CD4-positive, alpha-beta T cell treated with Interleukin-15 for 4 hours (primary cell): ENCODE results near the gene TRIM25.
A peak's percentile ranks its signal among the peaks of the same experiment; 100 is the strongest.
"Not testable (repeated sequence)": the region's sequence is repeated elsewhere in the genome, so short reads cannot be mapped to it uniquely, and the experiment has no call there.

Source experiments
- DNase-seq: peaks from one replicate; pipeline ENCODE4 v3.0.0-alpha.2; 2020; ENCODE audit warnings: low spot score

The TRIM25 gene, protein sequence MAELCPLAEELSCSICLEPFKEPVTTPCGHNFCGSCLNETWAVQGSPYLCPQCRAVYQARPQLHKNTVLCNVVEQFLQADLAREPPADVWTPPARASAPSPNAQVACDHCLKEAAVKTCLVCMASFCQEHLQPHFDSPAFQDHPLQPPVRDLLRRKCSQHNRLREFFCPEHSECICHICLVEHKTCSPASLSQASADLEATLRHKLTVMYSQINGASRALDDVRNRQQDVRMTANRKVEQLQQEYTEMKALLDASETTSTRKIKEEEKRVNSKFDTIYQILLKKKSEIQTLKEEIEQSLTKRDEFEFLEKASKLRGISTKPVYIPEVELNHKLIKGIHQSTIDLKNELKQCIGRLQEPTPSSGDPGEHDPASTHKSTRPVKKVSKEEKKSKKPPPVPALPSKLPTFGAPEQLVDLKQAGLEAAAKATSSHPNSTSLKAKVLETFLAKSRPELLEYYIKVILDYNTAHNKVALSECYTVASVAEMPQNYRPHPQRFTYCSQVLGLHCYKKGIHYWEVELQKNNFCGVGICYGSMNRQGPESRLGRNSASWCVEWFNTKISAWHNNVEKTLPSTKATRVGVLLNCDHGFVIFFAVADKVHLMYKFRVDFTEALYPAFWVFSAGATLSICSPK

DNA sequence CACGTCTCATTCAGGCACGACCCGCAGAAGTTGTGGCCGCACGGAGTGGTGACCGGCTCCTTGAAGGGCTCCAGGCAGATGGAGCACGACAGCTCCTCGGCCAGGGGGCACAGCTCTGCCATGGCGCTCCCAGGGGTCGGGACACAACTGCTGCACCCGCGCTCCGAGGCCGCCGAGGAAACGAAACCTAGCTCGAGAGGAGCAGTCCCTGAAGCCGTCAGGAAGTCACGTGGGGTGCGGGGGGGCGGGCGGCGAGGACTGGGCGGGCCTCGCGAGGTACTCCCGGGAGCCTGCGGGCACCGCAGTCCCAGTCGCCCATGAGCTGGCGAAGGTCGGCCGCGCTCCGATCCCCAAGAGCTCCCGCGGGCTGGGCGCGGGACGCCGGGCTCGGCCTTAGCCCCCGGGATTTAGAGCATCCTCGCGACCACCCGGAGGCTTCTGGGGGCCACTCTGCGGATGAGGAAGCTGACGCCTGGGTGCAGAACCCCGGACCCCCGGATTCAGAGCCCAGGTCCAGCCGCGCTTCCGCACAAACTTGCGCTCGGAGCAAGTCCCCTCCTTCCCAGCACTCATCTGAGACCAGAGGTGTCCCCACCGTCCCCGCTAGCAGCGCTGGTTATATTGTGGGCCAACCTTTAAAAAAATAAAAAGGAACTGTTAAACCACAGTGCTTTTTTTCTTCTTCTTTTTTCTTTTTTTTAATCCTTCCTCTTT lies at the start of gene TRIM25:
TSS of gene TRIM25 (minus strand) at position 183 of the 714 bp plus-strand sequence. CDS start at position 122, 61 bp downstream.
- DNase-seq, result peak; percentile 82

DNA sequence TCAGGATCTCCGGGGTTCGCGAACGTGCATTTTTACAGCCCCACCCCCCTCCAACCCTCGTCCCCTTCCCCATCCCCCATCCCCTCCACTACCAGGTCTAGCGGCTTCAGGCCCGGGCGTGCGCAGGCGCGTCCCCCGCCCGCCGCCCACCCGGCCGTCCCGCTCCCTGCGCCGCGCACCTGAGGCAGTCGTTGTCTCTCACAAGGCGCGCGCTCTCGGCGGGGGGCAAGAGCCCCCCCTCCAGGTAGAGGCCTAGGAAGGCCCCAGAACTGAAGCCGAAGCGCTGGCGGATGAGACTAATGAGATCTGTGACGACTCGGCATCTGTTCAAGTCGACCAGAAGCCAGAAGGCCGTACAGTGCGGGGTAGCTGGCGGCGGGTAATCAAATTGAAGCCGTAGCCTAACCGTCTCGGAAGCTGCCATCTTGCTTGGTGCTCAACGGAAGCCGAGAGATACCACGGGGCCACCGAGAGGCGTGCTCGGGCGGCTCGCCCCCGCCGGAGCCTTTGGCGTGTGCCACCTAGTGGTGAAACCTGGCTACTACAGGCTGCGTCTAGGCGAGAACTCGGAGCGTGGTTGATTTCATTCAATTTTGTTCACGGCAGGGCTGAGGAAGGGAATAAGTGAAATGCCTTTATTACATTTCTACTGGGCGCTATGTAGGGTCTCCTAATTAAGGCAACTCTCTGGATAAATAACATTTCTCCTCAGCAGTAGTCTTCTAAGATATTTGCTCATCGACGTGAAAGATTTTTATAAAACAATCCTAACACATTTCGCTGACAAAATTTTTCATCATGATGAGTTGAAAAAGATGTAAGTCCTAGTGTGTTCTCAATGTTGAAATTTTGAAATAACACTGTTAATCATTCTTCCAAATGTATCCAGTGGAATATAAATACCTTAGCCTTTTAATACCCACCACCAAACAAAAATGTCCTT lies 47.0 kb upstream of the TRIM25 start, which contains the start of gene COIL:
TSS of gene COIL (minus strand) at position 455 of the 943 bp plus-strand sequence. CDS start at position 424, 31 bp downstream.
- DNase-seq, result peak; percentile 94

DNA sequence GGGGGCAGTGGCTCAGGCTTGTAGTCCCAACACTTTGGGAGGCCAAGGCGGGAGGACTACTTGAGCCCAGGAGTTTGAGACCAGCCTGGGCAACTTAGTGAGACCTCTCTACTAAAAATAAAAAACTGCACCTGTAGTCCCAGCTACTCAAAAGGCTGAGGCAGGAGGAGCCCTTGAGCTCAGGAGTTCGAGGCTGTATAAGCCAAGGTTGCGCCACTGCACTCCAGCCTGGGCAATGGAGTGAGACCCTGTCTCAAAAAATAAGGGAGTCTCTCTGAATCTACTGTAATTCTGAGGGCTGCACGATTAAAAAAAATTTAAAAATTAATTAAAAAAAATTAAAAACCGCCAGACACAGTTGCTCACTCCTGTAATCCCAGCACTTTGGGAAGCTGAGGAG lies 43.1 kb upstream of the TRIM25 start:
- DNase-seq, result no peak

DNA sequence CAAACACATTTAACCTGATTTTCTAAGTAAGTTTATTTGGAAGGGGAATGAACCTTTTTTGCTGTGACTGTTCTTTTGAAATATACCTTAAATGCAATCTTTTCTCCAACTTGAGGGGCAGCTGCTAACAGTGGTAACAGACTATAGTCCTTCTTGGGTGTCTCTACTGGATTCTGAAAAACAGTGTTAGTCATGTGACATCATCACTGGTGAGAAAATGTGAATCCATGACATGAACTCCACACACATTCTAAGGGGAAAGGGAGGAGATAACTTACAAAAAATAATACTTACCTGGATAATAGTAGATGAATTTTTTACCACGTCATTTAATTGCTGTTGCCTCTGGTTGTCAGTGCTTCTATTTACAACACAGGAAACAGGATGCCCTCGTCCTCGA lies 35.7 kb upstream of the TRIM25 start:
- DNase-seq, result no peak

DNA sequence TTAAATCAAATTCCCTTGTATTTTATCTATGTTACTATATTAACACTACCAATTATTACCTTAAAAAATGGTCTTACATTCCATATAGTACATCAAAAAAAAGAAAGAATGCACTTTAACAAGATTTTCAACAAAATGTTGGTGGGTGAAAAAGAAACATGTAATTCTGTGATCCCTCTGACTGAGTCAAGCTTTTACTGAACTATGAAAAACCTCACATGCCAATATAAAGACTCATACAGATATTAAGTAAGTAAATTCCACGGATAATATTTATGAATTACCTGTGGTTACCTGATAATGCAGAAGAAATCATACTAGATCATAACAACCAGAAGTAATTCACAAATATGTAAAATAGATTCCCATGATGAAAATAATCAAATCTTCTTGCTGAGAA lies 34.6 kb upstream of the TRIM25 start:
- DNase-seq, result no peak

DNA sequence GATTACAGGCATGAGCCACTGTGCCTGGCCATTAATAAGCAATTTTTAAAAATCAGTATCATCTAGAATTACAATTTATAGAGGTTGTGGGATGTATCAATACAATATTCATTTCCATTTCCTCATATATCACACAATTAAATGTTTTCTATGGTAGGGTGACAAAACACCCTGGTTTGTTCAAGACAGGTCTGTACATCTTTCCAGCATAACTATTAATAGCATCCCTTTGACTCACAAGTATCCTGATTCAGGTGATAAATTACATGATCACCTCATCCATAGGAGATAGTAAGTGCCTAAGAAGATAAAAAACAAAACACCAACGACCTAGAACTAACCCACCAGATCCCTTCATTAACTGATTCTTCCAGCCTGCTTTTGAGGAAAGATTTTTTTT lies 33.9 kb upstream of the TRIM25 start:
- no peak for DNase-seq

DNA sequence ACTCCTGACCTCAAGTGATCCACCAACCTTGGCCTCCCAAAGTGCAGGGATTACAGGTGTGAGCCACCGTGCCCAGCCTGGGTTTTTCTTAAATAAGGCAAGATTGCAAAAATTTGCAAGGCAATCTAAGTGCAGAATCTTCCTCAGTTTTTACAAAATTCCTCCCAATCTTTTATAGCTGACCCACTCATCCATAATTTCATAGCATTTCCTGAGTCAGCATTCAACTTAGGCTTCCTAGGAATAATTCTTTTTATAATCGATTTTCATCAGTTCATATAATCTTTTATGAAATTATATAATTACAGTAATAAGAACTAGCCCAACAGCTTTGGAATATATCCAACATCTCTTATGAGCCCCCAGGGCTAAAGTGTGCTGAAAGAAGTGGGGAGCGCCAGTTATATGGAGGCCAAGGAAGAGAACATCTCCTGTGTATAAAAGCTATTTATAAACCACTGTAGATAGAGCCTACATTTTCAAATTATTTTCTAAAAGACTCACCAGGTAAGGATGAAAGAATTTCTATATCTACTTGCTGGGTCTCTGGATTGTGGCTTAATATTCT lies 32.2 kb upstream of the TRIM25 start:
- no peak for DNase-seq

DNA sequence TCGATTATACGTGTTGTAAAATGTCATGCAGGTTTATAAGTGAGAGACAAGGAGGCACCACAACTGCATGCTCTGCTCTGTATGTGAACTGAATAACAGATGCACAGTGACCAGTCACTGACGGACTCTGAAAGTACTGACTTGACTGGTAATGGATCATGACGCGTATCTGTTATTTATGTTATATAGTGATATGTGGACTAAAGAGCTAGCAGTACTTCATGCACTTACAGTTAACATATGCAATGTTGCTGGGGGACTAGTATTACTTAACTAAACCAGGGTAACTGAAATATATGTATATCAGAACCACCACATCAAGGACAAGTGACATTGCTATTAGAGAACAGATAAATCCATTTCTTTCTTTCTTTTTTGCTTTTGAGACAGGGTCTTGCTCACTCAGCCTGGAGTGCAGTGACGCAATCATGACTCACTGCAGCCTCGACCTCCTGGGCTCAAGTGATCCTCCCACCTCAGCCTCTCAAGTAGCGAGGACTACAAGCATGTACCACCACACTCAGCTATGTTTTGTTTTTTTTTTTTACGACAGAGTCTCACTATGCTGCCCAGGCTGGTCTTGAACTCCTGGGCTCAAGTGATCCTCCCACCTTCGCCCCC lies 29.8 kb upstream of the TRIM25 start:
- DNase-seq, result no peak

DNA sequence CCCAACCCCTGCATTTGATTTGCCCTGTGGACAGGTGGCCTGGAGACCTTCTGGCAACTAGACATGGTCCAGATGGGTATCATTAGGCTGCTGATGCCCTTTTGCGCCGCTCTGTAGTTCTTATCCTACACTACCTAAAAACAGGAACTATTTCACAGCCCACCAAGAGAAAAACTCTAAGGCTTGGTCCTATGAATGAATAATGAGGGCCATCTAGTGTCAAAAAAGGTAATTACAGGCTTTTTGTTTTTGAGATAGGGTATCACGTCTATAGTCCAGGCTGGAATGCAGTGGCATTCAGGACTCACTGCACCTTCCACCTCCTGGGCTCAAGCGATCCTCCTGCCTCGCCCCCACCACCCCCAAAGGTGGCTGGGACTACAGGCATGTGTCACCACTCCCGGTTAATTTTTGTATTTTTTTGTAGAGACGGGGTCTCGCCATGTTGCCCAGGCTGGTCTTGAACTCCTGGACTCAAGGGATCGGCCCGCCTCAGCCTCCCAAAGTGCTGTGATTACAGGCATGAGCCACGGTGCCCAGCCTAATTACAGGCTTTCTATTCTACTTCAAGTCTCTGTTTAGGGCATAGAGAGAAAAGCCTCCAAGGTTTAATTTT lies 26.1 kb upstream of the TRIM25 start:
- peak; percentile 64 for DNase-seq

DNA sequence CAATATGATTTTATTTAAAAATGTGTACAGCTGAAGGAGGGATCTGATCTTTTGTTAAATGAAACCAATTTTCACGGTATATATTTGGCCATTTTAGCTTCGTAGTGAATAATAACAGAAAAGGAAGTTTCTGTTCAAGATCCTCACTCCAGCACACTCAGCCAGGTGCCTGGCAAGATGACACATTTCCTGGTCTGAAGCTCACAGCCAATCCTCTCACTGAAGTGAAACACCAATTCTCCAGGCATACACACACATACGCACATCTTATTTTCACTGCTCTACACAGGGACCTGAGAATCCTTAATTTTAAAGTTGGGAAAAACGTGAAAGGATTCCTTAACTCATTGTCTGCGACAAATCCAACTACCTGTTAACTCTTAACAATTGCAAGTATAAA lies 24.4 kb upstream of the TRIM25 start:
- DNase-seq, result not testable (repeated sequence)

DNA sequence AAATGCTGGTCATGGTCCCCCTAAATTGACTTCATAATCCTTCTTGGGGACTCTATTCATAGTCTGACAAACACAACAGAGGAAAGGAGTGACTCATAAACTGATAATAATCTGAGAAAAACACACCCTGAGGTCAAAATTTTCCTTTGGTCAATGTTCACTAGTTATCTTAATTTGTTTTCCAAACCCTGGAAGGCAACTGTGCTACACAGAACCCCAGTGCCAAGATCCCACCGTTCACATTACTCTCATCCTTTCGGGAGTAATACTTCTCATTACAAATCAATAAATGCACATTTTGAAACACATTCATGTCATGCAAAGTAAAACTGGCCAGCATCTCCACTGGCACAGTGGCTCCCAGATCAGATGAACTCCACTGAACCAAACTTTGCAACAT lies 23.8 kb upstream of the TRIM25 start:
- no peak for DNase-seq

DNA sequence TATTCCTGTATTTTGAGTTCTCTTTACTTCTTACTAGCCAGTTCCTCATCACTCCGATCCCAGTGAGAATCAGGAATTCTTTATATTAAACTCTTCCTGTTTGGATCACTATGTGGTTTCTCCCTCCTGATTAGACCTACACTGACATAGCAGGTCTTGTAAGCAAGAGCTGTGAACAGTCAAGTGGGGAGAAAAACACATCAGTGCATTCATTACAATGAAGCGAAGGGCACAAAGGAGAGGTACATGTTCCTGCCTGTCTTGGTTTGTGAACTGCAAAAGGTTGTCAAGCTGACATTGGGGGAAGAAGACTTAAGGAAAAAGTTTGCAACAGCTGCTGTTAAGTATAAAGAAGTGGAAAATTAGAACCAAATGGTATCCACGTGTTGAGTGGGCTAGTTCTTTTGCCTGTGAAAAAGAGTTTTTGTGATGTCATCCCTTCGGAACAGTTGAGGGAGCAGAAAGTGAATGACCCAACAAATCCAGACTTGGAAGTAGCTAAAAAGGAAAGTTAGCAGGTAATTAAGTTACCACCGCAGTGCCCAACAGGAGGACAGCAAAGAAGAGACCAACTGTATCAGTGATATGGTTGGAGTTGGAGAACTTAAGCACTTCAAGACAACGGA lies 23.0 kb upstream of the TRIM25 start:
- DNase-seq, result no peak

DNA sequence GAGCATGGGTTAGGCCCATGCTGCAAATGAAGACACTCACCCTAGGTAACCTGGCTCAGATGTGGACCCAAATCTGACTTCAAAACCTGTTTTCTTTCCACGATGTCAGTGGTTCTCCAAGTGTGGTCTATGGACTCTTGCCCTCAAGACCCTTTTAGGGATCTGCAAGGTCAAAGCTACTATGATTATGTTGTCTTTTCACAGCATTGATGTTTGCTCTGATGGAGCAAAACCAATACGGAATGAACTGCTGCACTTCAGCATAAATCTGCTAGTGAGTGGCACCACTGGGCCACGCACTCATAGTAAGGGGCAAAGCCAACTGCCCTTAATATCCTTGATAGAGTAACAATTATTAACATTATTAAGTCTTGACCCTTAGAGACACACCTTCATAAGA lies 21.6 kb upstream of the TRIM25 start:
- no peak for DNase-seq

DNA sequence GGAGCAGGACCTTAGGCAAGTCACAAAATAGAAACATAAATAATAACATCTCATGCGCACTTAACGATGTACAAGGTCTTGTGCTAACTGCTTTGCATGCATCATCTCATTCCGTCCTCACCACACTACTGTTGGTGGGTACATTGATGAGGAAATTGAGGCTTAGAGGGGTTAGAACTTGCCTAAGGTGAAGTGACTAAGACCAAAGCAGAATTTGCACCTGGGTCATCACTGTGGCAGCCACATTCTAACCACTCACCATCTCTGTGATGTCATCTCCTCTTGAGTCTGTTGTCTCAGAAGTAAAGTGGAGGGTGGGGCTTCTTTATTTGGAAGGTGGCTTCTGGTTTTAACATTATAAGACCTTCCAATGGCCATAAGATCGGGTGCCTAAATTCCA lies 20.4 kb upstream of the TRIM25 start:
- DNase-seq, result no peak

DNA sequence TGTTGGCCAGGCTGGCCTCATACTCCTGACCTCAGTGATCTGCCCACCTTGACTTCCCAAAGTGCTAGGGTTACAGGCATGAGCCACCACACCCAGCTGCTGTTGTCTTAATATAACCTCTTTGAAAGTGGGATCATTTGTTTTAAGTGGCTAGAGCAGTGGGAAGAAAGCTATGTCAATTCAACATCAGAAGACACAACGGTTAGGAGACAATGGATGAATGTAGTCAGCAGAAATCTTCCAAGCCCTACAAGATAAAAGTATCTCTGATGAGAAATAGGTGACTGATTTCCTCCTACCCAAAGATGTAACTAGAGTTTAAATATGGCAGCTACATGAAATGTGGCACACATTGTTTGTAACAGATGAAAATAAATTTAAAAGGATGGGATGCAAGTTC lies 20.0 kb upstream of the TRIM25 start:
- no peak for DNase-seq

DNA sequence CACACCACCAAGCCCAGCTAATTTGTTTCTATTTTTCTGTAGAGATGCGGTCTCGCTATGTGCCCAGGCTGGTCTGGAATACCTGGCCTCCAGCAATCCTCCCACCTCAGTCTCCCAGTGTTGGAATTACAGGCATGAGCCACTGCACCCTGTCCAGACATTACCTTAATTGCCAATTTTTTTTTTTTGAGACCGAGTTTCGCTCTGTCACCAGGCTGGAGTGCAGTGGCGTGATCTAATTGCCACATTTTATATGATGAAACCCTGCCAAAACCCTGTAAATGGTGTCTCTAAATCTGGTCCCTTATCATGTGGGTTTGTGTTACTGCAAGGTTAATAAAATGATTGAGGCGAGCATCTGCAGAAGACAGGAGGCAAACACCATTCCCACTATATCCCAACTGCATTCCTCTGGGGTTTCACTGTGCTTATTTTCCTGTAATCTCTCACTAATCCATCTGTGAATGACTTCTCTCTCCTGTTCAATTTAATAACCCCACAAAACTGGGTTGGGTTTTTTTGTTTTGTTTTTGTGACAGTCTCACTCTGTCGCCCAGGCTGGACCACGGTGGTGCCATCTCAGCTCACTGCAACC lies 19.4 kb upstream of the TRIM25 start:
- DNase-seq, result no peak

DNA sequence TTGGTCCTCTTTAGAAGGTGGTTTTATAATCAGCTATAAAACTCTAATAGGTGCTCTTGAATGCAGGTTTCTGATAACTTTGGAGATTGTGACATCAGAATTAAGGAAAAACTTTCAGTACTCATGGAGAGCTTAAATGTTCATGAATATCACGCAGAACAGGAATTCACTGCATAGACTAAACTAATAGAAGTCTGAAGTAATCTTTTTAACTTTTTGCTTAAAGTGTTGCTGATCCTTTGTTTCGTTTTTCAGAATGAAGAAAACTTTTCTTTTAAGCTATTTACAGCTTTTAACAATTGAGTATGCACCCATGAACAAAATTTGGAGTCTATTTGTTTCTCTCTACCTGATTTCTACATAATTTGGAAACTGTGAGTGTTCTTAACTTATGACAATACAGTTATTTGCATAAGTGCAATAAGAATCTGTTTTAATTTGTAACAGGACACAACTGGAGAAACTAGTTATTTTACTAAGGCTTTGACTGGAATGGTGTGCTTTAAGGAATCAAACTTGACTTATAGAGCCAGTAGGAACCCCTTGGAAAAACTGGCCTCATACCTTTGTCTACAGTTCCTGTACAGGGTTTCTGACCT lies 17.0 kb upstream of the TRIM25 start:
- no peak for DNase-seq

DNA sequence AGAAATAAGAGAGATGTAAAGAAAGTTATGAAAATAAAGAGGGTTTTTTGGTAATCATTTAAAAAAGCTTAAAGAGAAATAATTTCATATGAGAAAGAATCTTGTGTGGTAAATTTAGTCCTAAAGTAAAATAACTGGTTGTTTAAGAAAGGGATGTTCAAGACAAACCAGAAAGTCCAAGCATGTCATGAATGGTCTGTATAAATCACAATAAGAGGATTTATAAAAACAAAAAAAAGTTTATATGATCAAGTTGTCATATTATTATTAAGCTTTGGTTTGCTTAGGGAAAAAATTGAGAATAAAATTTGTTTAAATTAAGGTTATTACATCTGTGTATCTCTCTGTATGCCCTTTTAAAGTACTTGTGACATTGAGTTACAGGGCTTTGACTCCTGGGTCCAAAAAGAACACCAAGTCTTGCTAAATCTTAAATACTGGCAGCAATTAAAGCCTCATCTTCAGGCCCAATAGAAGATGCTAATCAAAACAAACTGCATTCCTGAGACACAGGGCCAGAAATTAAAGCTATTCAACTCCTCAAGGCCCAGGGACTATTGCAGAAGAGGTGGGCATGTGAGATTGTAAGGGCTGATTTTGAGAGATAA lies 15.6 kb upstream of the TRIM25 start:
- no peak for DNase-seq

DNA sequence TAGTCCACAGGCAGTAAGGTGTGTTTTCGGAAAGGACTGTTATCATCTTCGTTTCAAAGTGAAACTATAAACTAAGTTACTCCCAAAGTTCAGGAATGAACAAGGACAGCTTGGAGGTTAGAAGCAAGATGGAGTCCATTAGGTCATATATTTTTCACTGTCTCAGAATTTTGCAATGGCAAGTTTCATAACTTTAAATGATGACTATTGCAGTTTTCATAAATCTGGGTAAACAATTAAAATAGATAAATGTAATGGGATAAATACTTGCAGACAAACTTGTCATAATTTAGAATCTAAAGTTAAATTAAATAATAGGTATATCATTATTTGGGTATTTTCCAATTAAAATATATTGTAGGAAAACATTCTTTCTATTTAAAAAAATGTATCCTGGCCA lies 14.7 kb upstream of the TRIM25 start:
- DNase-seq, result no peak
